Measurements from ENCODE around the gene EMD.
A peak's percentile ranks its signal among the peaks of the same experiment; 100 is the strongest.

Gene EMD

DNA sequence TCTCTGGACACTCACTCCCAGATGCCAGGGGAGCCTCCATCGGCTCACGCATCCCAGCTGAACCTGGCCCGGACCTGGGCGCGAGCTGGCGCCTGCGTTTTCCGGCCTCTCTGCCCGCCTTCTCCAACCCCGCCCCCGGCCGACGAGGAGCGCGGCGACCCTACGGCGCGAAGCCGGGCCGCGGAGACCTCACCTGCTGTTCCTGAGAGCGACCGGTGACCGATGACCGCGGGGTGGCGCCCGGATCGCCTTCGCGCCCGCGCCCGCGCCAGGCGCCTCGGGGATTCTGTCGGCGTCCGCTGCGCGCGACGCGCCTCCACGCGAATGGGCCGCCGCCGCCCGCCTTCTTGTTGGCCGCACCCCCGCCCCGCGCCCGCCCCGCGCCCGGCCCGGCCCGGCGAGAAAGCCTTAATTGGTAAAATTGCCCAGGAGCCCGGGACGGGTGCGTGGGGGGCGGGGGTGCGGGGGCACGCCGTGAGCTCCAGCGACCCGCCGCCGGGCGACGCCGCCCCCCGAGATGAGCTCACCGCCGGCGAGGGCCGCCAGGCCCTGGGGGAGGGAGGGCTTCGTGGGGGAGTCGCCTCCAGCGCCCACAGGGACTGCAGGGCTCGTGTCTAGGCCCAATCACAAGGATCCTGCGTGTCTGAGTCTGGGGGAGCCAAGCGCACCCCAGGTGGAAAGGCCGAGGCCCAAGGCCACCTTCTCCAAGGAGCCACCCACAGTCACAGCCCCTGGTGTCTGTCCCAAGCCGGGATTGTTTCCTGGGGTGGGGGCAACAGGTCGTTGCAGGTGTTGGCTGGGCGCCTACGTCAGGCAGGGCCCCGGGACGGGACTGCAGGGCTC lies 4.6 kb upstream of the EMD start, which contains the start of gene FLNA:
Gene FLNA, minus strand, starts transcription at position 322 of the 843 bp plus-strand sequence. CDS start 3,389 bp downstream, outside the sequence.
- H3K9ac ChIP-seq (ENCODE audit: low read length) = peak within 1 kb of the TSS; percentile 96

GRCh38 chrX:154375156-154375504 lies 4.0 kb upstream of the EMD start:
- peaks cover 5% of the 10 kb centered on the region for H3K4me1 ChIP-seq (ENCODE audit: insufficient read depth, low read length)

More for the DNA sequence above, 4.6 kb upstream of the EMD start, which contains the start of gene FLNA:
- H3K4me1 ChIP-seq (ENCODE audit: insufficient read depth, low read length) = peaks cover 5% of the 10 kb centered on the region
- peaks cover 0 to 4% of the 10 kb centered on the region in 2 donors for H3K27me3 ChIP-seq (ENCODE audit: control insufficient read depth in 1 of 2, insufficient read depth in 2 of 2, low read length in 2 of 2)
- no peaks in the 10 kb centered on the region for H3K9me3 ChIP-seq (ENCODE audit: low read length)
- peak within 1 kb of the TSS; percentile 83 for H3K4me3 ChIP-seq (ENCODE audit: low read depth in 1 of 2, low read length in 2 of 2)
- H3K27ac ChIP-seq (ENCODE audit: low read depth, low read length) = peak within 1 kb of the TSS; percentile 89
- peaks cover 5% of the 10 kb centered on the region for H3K36me3 ChIP-seq (ENCODE audit: insufficient read depth, low read length)

DNA sequence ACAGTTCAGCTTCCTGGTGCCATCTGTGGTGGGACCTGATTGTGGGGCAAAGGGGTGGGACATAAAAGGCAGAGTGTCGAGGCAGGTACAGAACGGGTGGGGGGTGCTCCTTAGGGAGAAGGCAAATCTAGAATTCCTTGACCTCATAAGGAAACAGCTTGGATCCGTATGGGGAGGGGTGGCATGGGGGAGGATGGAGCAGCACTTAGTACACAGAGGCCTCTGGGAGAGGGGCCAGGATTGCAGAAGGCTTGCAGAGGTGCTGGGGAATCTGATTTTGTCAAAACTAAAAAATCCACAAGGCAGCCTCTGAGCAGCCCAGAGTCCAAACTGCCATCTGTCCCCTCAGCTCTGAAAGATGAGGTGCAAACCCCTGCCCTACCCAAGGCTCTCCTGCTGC lies 2.3 kb upstream of the EMD start:
- Histone ChIP-seq H3K36me3 (ENCODE audit: insufficient read depth, low read length) (no peaks in the 10 kb centered on the region), H3K4me1 (ENCODE audit: insufficient read depth, low read length) (peaks cover 13% of the 10 kb centered on the region), H3K9me3 (ENCODE audit: low read length) (no peaks in the 10 kb centered on the region), H3K4me3 (ENCODE audit: low read depth in 1 of 2, low read length in 2 of 2) (no peak overlapping the region), H3K27me3 (ENCODE audit: control insufficient read depth in 1 of 2, insufficient read depth in 2 of 2, low read length in 2 of 2) (peaks cover 0 to 4% of the 10 kb centered on the region in 2 donors), H3K27ac (ENCODE audit: low read depth, low read length) (peak overlapping the region; percentile 73), H3K9ac (ENCODE audit: low read length) (peak overlapping the region; percentile 39)

More at GRCh38 chrX:154375156-154375504, 4.0 kb upstream of the EMD start:
- no peaks in the 10 kb centered on the region for H3K9me3 ChIP-seq (ENCODE audit: low read length)
- H3K27me3 ChIP-seq (ENCODE audit: control insufficient read depth in 1 of 2, insufficient read depth in 2 of 2, low read length in 2 of 2) = peaks cover 0 to 4% of the 10 kb centered on the region in 2 donors
- H3K36me3 ChIP-seq (ENCODE audit: insufficient read depth, low read length) = peaks cover 1% of the 10 kb centered on the region
- peak overlapping the region; percentile 35 to 38 for H3K4me3 ChIP-seq (ENCODE audit: low read depth in 1 of 2, low read length in 2 of 2)
- H3K27ac ChIP-seq (ENCODE audit: low read depth, low read length) = peak overlapping the region; percentile 80
- peak overlapping the region; percentile 58 for H3K9ac ChIP-seq (ENCODE audit: low read length)

DNA sequence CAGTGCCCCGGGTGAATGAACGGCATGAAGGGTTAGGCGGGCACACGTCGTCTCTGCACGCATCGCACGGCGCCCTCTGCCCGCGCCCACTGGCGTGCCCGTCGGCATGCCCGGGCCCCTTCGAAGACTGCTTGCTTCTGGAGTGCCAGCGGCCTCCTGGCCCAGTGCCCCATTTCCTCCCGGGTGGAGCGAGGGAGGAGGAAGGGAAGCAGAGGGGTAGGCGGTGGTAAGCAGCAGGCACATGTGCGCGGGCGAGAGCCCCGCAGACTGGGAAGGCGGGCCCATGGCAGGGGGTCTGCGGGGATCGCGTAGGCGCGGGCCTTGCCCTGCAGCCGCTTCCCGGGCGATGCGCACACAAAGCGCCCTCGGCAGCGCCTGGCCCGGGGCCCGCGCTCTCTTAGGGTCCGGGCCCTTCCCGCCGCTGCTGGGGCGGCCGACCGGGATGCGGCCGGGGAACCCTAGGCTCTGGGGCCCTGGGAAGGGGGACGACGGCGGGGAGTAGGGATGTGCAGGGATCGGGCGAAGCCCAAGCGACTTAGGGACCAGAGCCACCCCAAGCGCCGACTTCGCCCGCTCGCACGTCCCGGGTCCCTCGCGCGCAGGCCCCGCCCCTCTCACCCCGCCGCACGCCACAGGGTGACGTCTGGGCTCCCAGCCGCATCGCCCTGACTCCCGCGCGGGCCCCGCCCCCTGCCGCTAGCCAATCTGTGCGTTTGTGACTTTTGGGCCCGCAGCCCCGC lies 866 bp upstream of the EMD start:
- Histone ChIP-seq H3K9ac (ENCODE audit: low read length) (no peak overlapping the region), H3K4me1 (ENCODE audit: insufficient read depth, low read length) (peaks cover 13% of the 10 kb centered on the region), H3K9me3 (ENCODE audit: low read length) (no peaks in the 10 kb centered on the region), H3K27ac (ENCODE audit: low read depth, low read length) (peak overlapping the region; percentile 73), H3K36me3 (ENCODE audit: insufficient read depth, low read length) (no peaks in the 10 kb centered on the region), H3K27me3 (ENCODE audit: control insufficient read depth in 1 of 2, insufficient read depth in 2 of 2, low read length in 2 of 2) (no peaks in the 10 kb centered on the region), H3K4me3 (ENCODE audit: low read depth in 1 of 2, low read length in 2 of 2) (peak overlapping the region in 1 of 2 donors; percentile 42)

GRCh38 chrX:154379569-154379951 lies 465 bp downstream of the EMD start:
- H3K4me1 ChIP-seq (ENCODE audit: insufficient read depth, low read length) = peaks cover 24% of the 10 kb centered on the region
- no peaks in the 10 kb centered on the region for H3K9me3 ChIP-seq (ENCODE audit: low read length)
- H3K27me3 ChIP-seq (ENCODE audit: control insufficient read depth in 1 of 2, insufficient read depth in 2 of 2, low read length in 2 of 2) = peaks cover 0 to 5% of the 10 kb centered on the region in 2 donors
- peak overlapping the region; percentile 71 for H3K27ac ChIP-seq (ENCODE audit: low read depth, low read length)
- no peaks in the 10 kb centered on the region for H3K36me3 ChIP-seq (ENCODE audit: insufficient read depth, low read length)
- peak overlapping the region; percentile 60 to 75 for H3K4me3 ChIP-seq (ENCODE audit: low read depth in 1 of 2, low read length in 2 of 2)
- H3K9ac ChIP-seq (ENCODE audit: low read length) = peak overlapping the region; percentile 88

- H3K4me3 ChIP-seq (ENCODE audit: low read depth in 1 of 2, low read length in 2 of 2) = peak overlapping the region; percentile 60 to 75
- H3K9me3 ChIP-seq (ENCODE audit: low read length) = no peaks in the 10 kb centered on the region
- H3K27me3 ChIP-seq (ENCODE audit: control insufficient read depth in 1 of 2, insufficient read depth in 2 of 2, low read length in 2 of 2) = peaks cover 0 to 5% of the 10 kb centered on the region in 2 donors
- H3K27ac ChIP-seq (ENCODE audit: low read depth, low read length) = peak overlapping the region; percentile 71
- H3K9ac ChIP-seq (ENCODE audit: low read length) = peak overlapping the region; percentile 88
- H3K4me1 ChIP-seq (ENCODE audit: insufficient read depth, low read length) = peaks cover 25% of the 10 kb centered on the region
- H3K36me3 ChIP-seq (ENCODE audit: insufficient read depth, low read length) = no peaks in the 10 kb centered on the region
Measured at GRCh38 chrX:154380153-154380552, 1.1 kb downstream of the EMD start.

DNA sequence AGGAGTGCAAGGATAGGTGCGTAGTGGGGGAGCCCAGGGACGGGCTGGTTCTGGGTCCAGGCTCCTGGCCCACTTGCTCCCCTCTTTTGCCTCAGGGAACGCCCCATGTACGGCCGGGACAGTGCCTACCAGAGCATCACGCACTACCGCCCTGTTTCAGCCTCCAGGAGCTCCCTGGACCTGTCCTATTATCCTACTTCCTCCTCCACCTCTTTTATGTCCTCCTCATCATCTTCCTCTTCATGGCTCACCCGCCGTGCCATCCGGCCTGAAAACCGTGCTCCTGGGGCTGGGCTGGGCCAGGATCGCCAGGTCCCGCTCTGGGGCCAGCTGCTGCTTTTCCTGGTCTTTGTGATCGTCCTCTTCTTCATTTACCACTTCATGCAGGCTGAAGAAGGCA lies 1.7 kb downstream of the EMD start:
- peaks cover 0 to 5% of the 10 kb centered on the region in 2 donors for H3K27me3 ChIP-seq (ENCODE audit: control insufficient read depth in 1 of 2, insufficient read depth in 2 of 2, low read length in 2 of 2)
- H3K9me3 ChIP-seq (ENCODE audit: low read length) = no peaks in the 10 kb centered on the region
- H3K4me1 ChIP-seq (ENCODE audit: insufficient read depth, low read length) = peaks cover 25% of the 10 kb centered on the region
- H3K9ac ChIP-seq (ENCODE audit: low read length) = peak overlapping the region; percentile 88
- peak overlapping the region in 1 of 2 donors; percentile 75 for H3K4me3 ChIP-seq (ENCODE audit: low read depth in 1 of 2, low read length in 2 of 2)
- no peaks in the 10 kb centered on the region for H3K36me3 ChIP-seq (ENCODE audit: insufficient read depth, low read length)
- peak overlapping the region; percentile 71 for H3K27ac ChIP-seq (ENCODE audit: low read depth, low read length)

DNA sequence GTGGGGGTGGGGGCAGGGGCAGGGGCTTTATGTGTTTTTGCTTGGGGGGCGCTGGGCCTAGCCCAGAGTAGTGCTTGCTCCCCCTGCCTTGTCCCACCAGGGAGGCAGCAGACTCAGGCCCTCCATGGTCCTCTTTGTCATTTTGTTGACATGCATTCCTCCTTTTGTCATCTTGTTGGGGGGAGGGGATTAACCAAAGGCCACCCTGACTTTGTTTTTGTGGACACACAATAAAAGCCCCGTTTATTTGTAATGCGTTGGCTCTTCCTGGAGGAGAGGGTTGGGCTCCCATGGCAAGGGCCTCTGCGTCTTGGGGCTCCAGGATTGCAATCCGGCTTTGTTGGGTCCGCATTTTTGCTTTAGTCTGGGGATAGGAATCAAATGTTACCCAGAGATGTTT lies 2.2 kb downstream of the EMD start:
- no peak overlapping the region for H3K9ac ChIP-seq (ENCODE audit: low read length)
- H3K4me3 ChIP-seq (ENCODE audit: low read depth in 1 of 2, low read length in 2 of 2) = no peak overlapping the region
- no peaks in the 10 kb centered on the region for H3K36me3 ChIP-seq (ENCODE audit: insufficient read depth, low read length)
- peaks cover 0 to 5% of the 10 kb centered on the region in 2 donors for H3K27me3 ChIP-seq (ENCODE audit: control insufficient read depth in 1 of 2, insufficient read depth in 2 of 2, low read length in 2 of 2)
- H3K27ac ChIP-seq (ENCODE audit: low read depth, low read length) = no peak overlapping the region
- H3K9me3 ChIP-seq (ENCODE audit: low read length) = no peaks in the 10 kb centered on the region
- peaks cover 23% of the 10 kb centered on the region for H3K4me1 ChIP-seq (ENCODE audit: insufficient read depth, low read length)

DNA sequence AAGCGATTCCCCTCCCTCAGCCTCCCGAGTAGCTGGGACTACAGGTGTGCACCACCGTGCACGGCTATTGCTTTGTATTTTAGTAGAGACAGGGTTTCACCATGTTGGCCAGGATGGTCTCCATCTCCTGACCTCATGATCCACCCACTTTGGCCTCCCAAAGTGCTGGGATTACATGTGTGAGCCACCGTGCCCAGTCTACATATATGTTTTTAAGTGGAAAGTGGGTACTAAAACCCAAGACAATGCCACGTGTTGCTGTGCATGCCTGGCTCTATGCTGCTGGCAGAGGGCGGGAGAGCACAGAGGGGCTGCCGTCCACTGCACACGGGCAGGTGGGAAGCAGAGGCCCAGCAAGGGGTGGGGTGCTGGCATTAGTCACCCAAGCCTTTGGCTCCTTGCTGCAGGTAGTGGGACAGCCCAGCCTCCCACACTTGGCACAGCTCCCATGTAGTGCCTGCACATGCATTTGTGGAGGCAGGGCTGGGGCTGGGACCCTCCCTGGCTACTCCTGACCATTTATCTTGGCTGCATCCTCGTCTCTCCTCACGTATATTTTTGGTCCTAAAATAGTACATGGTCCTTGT lies 3.5 kb downstream of the EMD start:
- H3K9ac ChIP-seq (ENCODE audit: low read length) = no peak overlapping the region
- no peak overlapping the region for H3K4me3 ChIP-seq (ENCODE audit: low read depth in 1 of 2, low read length in 2 of 2)
- H3K36me3 ChIP-seq (ENCODE audit: insufficient read depth, low read length) = no peaks in the 10 kb centered on the region
- peaks cover 0 to 5% of the 10 kb centered on the region in 2 donors for H3K27me3 ChIP-seq (ENCODE audit: control insufficient read depth in 1 of 2, insufficient read depth in 2 of 2, low read length in 2 of 2)
- no peak overlapping the region for H3K27ac ChIP-seq (ENCODE audit: low read depth, low read length)
- H3K4me1 ChIP-seq (ENCODE audit: insufficient read depth, low read length) = peaks cover 19% of the 10 kb centered on the region
- H3K9me3 ChIP-seq (ENCODE audit: low read length) = no peaks in the 10 kb centered on the region

DNA sequence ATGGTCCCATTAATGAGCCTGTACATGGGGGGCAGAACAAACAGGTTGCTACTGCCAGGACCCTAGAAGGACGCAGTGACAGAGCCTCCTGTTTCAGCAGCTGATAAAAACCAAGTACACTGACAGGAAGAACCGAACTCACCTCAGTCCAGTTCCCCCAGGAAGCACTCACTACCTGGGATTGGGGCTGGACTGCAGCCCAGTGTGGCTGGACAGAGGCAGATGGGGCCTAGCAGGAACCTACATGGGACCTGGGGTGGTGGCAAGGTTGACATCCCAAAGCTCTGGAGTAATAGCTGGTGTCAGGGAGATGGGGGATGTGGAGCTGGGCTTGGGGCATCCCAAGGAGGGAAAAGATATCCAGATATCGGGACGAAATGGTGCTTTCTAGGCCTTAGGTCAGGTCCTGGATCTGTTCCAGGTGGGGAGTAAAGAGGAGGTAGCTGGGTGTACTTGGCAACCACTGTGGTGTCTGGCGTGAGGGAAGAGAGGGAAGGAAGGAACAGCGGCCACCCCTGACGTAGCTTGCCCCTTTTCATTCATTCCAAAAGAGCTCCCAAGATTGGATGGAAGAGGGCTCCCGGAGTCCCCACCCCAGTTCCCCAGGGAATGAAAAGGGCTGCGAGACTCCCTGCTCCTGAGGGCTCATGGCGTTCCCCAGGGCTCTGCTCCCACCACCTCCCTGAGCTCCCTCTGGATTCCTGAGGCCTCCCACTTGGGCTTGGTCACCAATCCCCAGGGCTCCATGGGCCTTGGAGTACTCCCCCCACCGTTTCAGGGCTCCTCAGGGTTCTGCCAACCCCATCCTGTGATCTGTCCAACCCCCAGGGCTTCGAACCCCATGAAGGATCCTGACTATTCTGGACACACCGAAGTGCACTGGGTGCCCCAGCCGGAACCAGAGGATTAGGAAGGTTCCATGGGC lies 4.5 kb downstream of the EMD start:
- Histone ChIP-seq H3K27me3 (ENCODE audit: control insufficient read depth in 1 of 2, insufficient read depth in 2 of 2, low read length in 2 of 2) (peaks cover 0 to 5% of the 10 kb centered on the region in 2 donors), H3K27ac (ENCODE audit: low read depth, low read length) (no peak overlapping the region), H3K4me1 (ENCODE audit: insufficient read depth, low read length) (peaks cover 19% of the 10 kb centered on the region), H3K4me3 (ENCODE audit: low read depth in 1 of 2, low read length in 2 of 2) (no peak overlapping the region), H3K9ac (ENCODE audit: low read length) (no peak overlapping the region), H3K9me3 (ENCODE audit: low read length) (no peaks in the 10 kb centered on the region), H3K36me3 (ENCODE audit: insufficient read depth, low read length) (no peaks in the 10 kb centered on the region)
